Measurements from ENCODE around the gene SEC31B.

Gene SEC31B

GRCh38 chr10:100505164-100505563 lies 14.5 kb downstream of the SEC31B start:
- TF ChIP-seq CTCF (IDR thresholded peaks at IDR 0.05; ENCODE audit: low read depth, low read length, missing control alignments) = no peak
- in situ Hi-C loops (cut with HindIII; ENCODE audit: low pct_ligation_motif_present, low sequenced_read_pairs) = loop anchor here (25.0 kb wide), 1 partner anchor 168 kb away; the partner anchor contains the start of genes PKD2L1 and SCD
- DNase-seq = no peak
- Histone ChIP-seq H3K27ac (no peak overlapping the region), H3K27me3 (replicated peaks) (no peaks in the 10 kb centered on the region), H3K36me3 (replicated peaks) (no peaks in the 10 kb centered on the region), H3K4me3 (ENCODE audit: low read depth, low read length) (no peak overlapping the region)

- DNase-seq = no peak
- Histone ChIP-seq H3K27ac (no peak overlapping the region), H3K27me3 (replicated peaks) (no peaks in the 10 kb centered on the region), H3K4me3 (ENCODE audit: low read depth, low read length) (no peak overlapping the region), H3K36me3 (replicated peaks) (no peaks in the 10 kb centered on the region)
- TF ChIP-seq CTCF (IDR thresholded peaks at IDR 0.05; ENCODE audit: low read depth, low read length, missing control alignments) = no peak
- in situ Hi-C loops (cut with HindIII; ENCODE audit: low pct_ligation_motif_present, low sequenced_read_pairs) = loop anchor here (25.0 kb wide), 1 partner anchor 167 kb away; the partner anchor contains the start of genes PKD2L1 and SCD
These were observed 15.6 kb downstream of the SEC31B start for GRCh38 chr10:100504096-100504495.

- TF ChIP-seq CTCF (IDR thresholded peaks at IDR 0.05; ENCODE audit: low read depth, low read length, missing control alignments) = no peak
- Histone ChIP-seq H3K27me3 (replicated peaks) (no peaks in the 10 kb centered on the region), H3K4me3 (ENCODE audit: low read depth, low read length) (no peak overlapping the region), H3K27ac (no peak overlapping the region), H3K36me3 (replicated peaks) (no peaks in the 10 kb centered on the region)
- DNase-seq = no peak
- in situ Hi-C loops (cut with HindIII; ENCODE audit: low pct_ligation_motif_present, low sequenced_read_pairs) = loop anchor here (25.0 kb wide), 1 partner anchor 166 kb away; the partner anchor contains the start of genes PKD2L1 and SCD
These were observed 16.7 kb downstream of the SEC31B start for GRCh38 chr10:100502926-100503494.

- no peak overlapping the region for H3K27ac ChIP-seq
- H3K36me3 ChIP-seq (replicated peaks) = no peaks in the 10 kb centered on the region
- H3K27me3 ChIP-seq (replicated peaks) = no peaks in the 10 kb centered on the region
- DNase-seq = no peak
- in situ Hi-C loops (cut with HindIII; ENCODE audit: low pct_ligation_motif_present, low sequenced_read_pairs) = loop anchor here (25.0 kb wide), 1 partner anchor 164 kb away; the partner anchor contains the start of genes PKD2L1 and SCD
- H3K4me3 ChIP-seq (ENCODE audit: low read depth, low read length) = no peak overlapping the region
- no peak for TF ChIP-seq CTCF (IDR thresholded peaks at IDR 0.05; ENCODE audit: low read depth, low read length, missing control alignments)
These were observed 18.2 kb downstream of the SEC31B start for GRCh38 chr10:100501423-100501822.

GRCh38 chr10:100498059-100498458 lies 21.6 kb downstream of the SEC31B start:
- Histone ChIP-seq H3K4me3 (ENCODE audit: low read depth, low read length) (no peak overlapping the region), H3K27ac (no peak overlapping the region), H3K27me3 (replicated peaks) (no peaks in the 10 kb centered on the region), H3K36me3 (replicated peaks) (no peaks in the 10 kb centered on the region)
- no peak for DNase-seq
- in situ Hi-C loops (cut with HindIII; ENCODE audit: low pct_ligation_motif_present, low sequenced_read_pairs) = no loop called here
- TF ChIP-seq CTCF (IDR thresholded peaks at IDR 0.05; ENCODE audit: low read depth, low read length, missing control alignments) = no peak

GRCh38 chr10:100496567-100496966 lies 23.1 kb downstream of the SEC31B start:
- H3K36me3 ChIP-seq (replicated peaks) = no peaks in the 10 kb centered on the region
- in situ Hi-C loops (cut with HindIII; ENCODE audit: low pct_ligation_motif_present, low sequenced_read_pairs) = no loop called here

More at GRCh38 chr10:100496567-100496966, 23.1 kb downstream of the SEC31B start:
- DNase-seq = no peak
- TF ChIP-seq CTCF (IDR thresholded peaks at IDR 0.05; ENCODE audit: low read depth, low read length, missing control alignments) = no peak
- H3K4me3 ChIP-seq (ENCODE audit: low read depth, low read length) = no peak overlapping the region
- H3K27ac ChIP-seq = no peak overlapping the region
- no peaks in the 10 kb centered on the region for H3K27me3 ChIP-seq (replicated peaks)
